ENCODE results near the gene HYLS1. TPM values are rescaled to one million over a fixed set of nuclear protein-coding genes. Genes with fewer than 3 reads are reported as not detected.

Gene HYLS1
- total and polyA plus RNA-seq, 10 of the 15 experiments (the other 5 are each of a cell fraction or from before 2014, with no cell fraction given) = 11.7 to 35.1 (median 17.6) TPM

- Histone ChIP-seq H3K4me1 (ENCODE audit: control insufficient read depth, insufficient read depth, low read length) (no peaks in the 10 kb centered on the region), H4K20me1 (ENCODE audit: control insufficient read depth, insufficient read depth) (no peaks in the 10 kb centered on the region), H3K4me3 (no peak overlapping the region), H3K79me2 (ENCODE audit: control insufficient read depth, insufficient read depth, low read length) (no peaks in the 10 kb centered on the region), H3K27ac (ENCODE audit: control insufficient read depth, insufficient read depth) (no peak overlapping the region), H3K27me3 (replicated peaks in 1 of 2; ENCODE audit: control insufficient read depth in 2 of 2, insufficient read depth in 2 of 2, low read length in 1 of 2) (no peaks in the 10 kb centered on the region; a peak in 1 of 4 replicates), H2AFZ (ENCODE audit: control insufficient read depth, low read depth, low read length) (no peak overlapping the region), H3K36me3 (ENCODE audit: control insufficient read depth in 2 of 2, insufficient read depth in 2 of 2, low read length in 1 of 2) (no peaks in the 10 kb centered on the region), H3K9me3 (replicated peaks; ENCODE audit: control insufficient read depth, insufficient read depth, low read length) (no peaks in the 10 kb centered on the region), H3K9ac (ENCODE audit: control insufficient read depth, insufficient read depth, low read length) (no peak overlapping the region), H3K4me2 (ENCODE audit: control insufficient read depth, insufficient read depth) (no peak overlapping the region)
- POLR2A ChIA-PET = interaction anchor here (1.0 kb wide), 1 partner anchor 55 kb away, joined by 3 read pairs; no protein-coding TSS in a partner anchor
- no TSS peak for BruUV-seq (replicated peaks)
- DNase-seq (ENCODE audit: low read depth, low spot score) = no peak
- SMC1A ChIA-PET (ENCODE audit: uncharacterized antibody, unreplicated experiment) = interaction anchor here (1.3 to 6.2 kb wide), 3 partner anchors 94 to 249 kb away, joined by 4 to 45 read pairs (median 5); no protein-coding TSS in a partner anchor
- intact Hi-C loops (cut with micrococcal nuclease; ENCODE audit: unreplicated experiment) (no loop called here), in situ Hi-C loops (cut with MboI) (no loop called here)
- RAD21 ChIA-PET (ENCODE audit: unreplicated experiment) = interaction anchor here (0.9 to 1.2 kb wide), 2 partner anchors 113 to 249 kb away, joined by 4 to 5 read pairs; no protein-coding TSS in a partner anchor
- no peak for FAIRE-seq
- TF ChIP-seq ZBTB4 (CRISPR knock-in tag; IDR thresholded peaks at IDR 0.05) (no peak), ZNF24 (IDR thresholded peaks at IDR 0.05) (peak; percentile 74), WRNIP1 (IDR thresholded peaks at IDR 0.05; ENCODE audit: borderline replicate concordance, low read depth, low read length) (no peak), IKZF2 (IDR thresholded peaks at IDR 0.05) (no peak), GABPA (IDR thresholded peaks at IDR 0.05; ENCODE audit: low read depth) (no peak)
- 27% methylated on average over 15 of the region's 15 CpGs for WGBS (ENCODE audit: insufficient coverage, insufficient replicate concordance, low lambda C conversion rate, missing lambda C conversion rate)
- CTCF ChIA-PET = interaction anchor here (0.5 to 12.1 kb wide), 5 partner anchors 10 to 246 kb away, joined by 3 to 220 read pairs (median 4); no protein-coding TSS in a partner anchor
- no peak for ATAC-seq
These were observed 57.7 kb downstream of the HYLS1 start for GRCh38 chr11:125945011-125945796.
